Naive B cell (primary cell): ENCODE results near the gene CHDH. TPM values are rescaled to one million over a fixed set of nuclear protein-coding genes. Genes with fewer than 3 reads are reported as not detected.

ENCODE experiments used
- ATAC-seq, 2 donors: fragments of 150-1000 bp; cut with Tn5 transposase; 2 replicates each; pipeline ENCODE4 v1.10.0; 2021; ENCODE audit warnings: low read depth in 2 of 2, mild to moderate bottlenecking in 2 of 2, moderate library complexity in 2 of 2
- DNase-seq: peaks from one replicate; pipeline ENCODE4 v3.0.0; 2022
- H3K27ac Mint-ChIP-seq, 6 donors: one replicate each; pipeline ENCODE4 v1.8.0; 2020 to 2022; ENCODE audit warnings: mild to moderate bottlenecking in 6 of 6, mixed read lengths in 6 of 6, moderate library complexity in 5 of 6, inconsistent platforms in 2 of 6
- H3K27me3 Mint-ChIP-seq, 3 donors: one replicate each; pipeline ENCODE4 v1.8.0; 2021 to 2022; ENCODE audit warnings: mixed read lengths in 3 of 3, mild to moderate bottlenecking in 1 of 3
- H3K36me3 Mint-ChIP-seq, 2 donors: one replicate each; pipeline ENCODE4 v1.8.0; 2020 to 2022; ENCODE audit warnings: mixed read lengths in 2 of 2, inconsistent platforms in 1 of 2, mild to moderate bottlenecking in 1 of 2
- H3K4me1 Mint-ChIP-seq, 3 donors: one replicate each; pipeline ENCODE4 v1.8.0; 2020 to 2022; ENCODE audit warnings: mixed read lengths in 3 of 3, inconsistent platforms in 1 of 3, mild to moderate bottlenecking in 1 of 3, moderate library complexity in 1 of 3
- H3K4me3 Mint-ChIP-seq, 8 donors: one replicate each; pipeline ENCODE4 v1.8.0; 2020 to 2022; ENCODE audit warnings: mild to moderate bottlenecking in 8 of 8, mixed read lengths in 8 of 8, moderate library complexity in 8 of 8, inconsistent platforms in 2 of 8
- H3K9me3 Mint-ChIP-seq, 7 donors: one replicate each; pipeline ENCODE4 v1.8.0; 2020 to 2022; ENCODE audit warnings: mixed read lengths in 7 of 7, mild to moderate bottlenecking in 5 of 7, inconsistent platforms in 2 of 7, moderate library complexity in 1 of 7
- polyA plus RNA-seq, 6 donors: library from polyadenylated mRNA; unstranded; fragments of 300-500 nt; fragmentation: Illumina TruSeq; gene quantifications; one replicate each; pipeline ENCODE4 v1.2.3, GENCODE V29; 2021; ENCODE audit warnings: low read depth in 6 of 6

Gene CHDH
- polyA plus RNA-seq, 6 donors from 2014 or later = 0.03 to 0.07 TPM; not detected in 4

GRCh38 chr3:53817211-53817610 lies 29.0 kb downstream of the CHDH start:
- Mint-ChIP-seq H3K27me3 (peaks cover 4 to 16% (median 6%) of the 10 kb centered on the region in 3 donors), H3K27ac (no peak overlapping the region), H3K36me3 (no peaks in the 10 kb centered on the region), H3K4me3 (no peak overlapping the region), H3K4me1 (peaks cover 0 to 3% (median 0%) of the 10 kb centered on the region in 3 donors), H3K9me3 (no peaks in the 10 kb centered on the region)
- no peak for DNase-seq
- no peak for ATAC-seq

GRCh38 chr3:53816425-53816824 lies 29.8 kb downstream of the CHDH start:
- no peaks in the 10 kb centered on the region for H3K9me3 Mint-ChIP-seq
- no peak overlapping the region for H3K27ac Mint-ChIP-seq
- H3K4me1 Mint-ChIP-seq = no peaks in the 10 kb centered on the region
- no peaks in the 10 kb centered on the region for H3K36me3 Mint-ChIP-seq
- H3K4me3 Mint-ChIP-seq = no peak overlapping the region
- ATAC-seq (no peak), DNase-seq (no peak)
- H3K27me3 Mint-ChIP-seq = peaks cover 4 to 16% (median 6%) of the 10 kb centered on the region in 3 donors

GRCh38 chr3:53815651-53816050 lies 30.6 kb downstream of the CHDH start:
- H3K9me3 Mint-ChIP-seq = no peaks in the 10 kb centered on the region
- ATAC-seq = no peak
- H3K27me3 Mint-ChIP-seq = peaks cover 4 to 16% (median 6%) of the 10 kb centered on the region in 3 donors

GRCh38 chr3:53815067-53815466 lies 31.2 kb downstream of the CHDH start:
- H3K9me3 Mint-ChIP-seq = no peaks in the 10 kb centered on the region
- no peak overlapping the region for H3K4me3 Mint-ChIP-seq
- DNase-seq (no peak), ATAC-seq (no peak)
- H3K4me1 Mint-ChIP-seq = no peaks in the 10 kb centered on the region
- peaks cover 4 to 15% (median 6%) of the 10 kb centered on the region in 3 donors for H3K27me3 Mint-ChIP-seq
- peak overlapping the region in 1 of 6 donors; percentile 53 for H3K27ac Mint-ChIP-seq
- H3K36me3 Mint-ChIP-seq = no peaks in the 10 kb centered on the region

More at GRCh38 chr3:53815651-53816050, 30.6 kb downstream of the CHDH start:
- Mint-ChIP-seq H3K4me3 (no peak overlapping the region), H3K4me1 (no peaks in the 10 kb centered on the region), H3K36me3 (no peaks in the 10 kb centered on the region), H3K27ac (no peak overlapping the region)
- DNase-seq = no peak

GRCh38 chr3:53813876-53814275 lies 32.3 kb downstream of the CHDH start:
- no peak for ATAC-seq
- DNase-seq = no peak
- peak overlapping the region in 1 of 6 donors; percentile 83 for H3K27ac Mint-ChIP-seq
- H3K9me3 Mint-ChIP-seq = no peaks in the 10 kb centered on the region
- no peaks in the 10 kb centered on the region for H3K36me3 Mint-ChIP-seq
- H3K4me1 Mint-ChIP-seq = no peaks in the 10 kb centered on the region
- no peak overlapping the region for H3K4me3 Mint-ChIP-seq
- H3K27me3 Mint-ChIP-seq = peaks cover 5 to 11% (median 6%) of the 10 kb centered on the region in 3 donors

- Mint-ChIP-seq H3K36me3 (no peaks in the 10 kb centered on the region), H3K9me3 (no peaks in the 10 kb centered on the region), H3K27me3 (peaks cover 6 to 16% (median 6%) of the 10 kb centered on the region in 3 donors), H3K4me3 (no peak overlapping the region), H3K4me1 (no peaks in the 10 kb centered on the region), H3K27ac (no peak overlapping the region)
- ATAC-seq (no peak), DNase-seq (no peak)
Observed at GRCh38 chr3:53813229-53813628, 33.0 kb downstream of the CHDH start.

GRCh38 chr3:53812434-53812833 lies 33.8 kb downstream of the CHDH start:
- H3K27ac Mint-ChIP-seq = no peak overlapping the region
- H3K9me3 Mint-ChIP-seq = no peaks in the 10 kb centered on the region
- no peaks in the 10 kb centered on the region for H3K36me3 Mint-ChIP-seq
- no peak overlapping the region for H3K4me3 Mint-ChIP-seq
- H3K4me1 Mint-ChIP-seq = no peaks in the 10 kb centered on the region
- ATAC-seq (no peak), DNase-seq (no peak)
- H3K27me3 Mint-ChIP-seq = peaks cover 0 to 13% (median 6%) of the 10 kb centered on the region in 3 donors

- peak overlapping the region in 1 of 6 donors; percentile 22 for H3K27ac Mint-ChIP-seq
Observed at GRCh38 chr3:53811143-53811927, 34.9 kb downstream of the CHDH start.

GRCh38 chr3:53809764-53810400 lies 36.3 kb downstream of the CHDH start:
- no peak for ATAC-seq
- Mint-ChIP-seq H3K4me3 (no peak overlapping the region), H3K36me3 (no peaks in the 10 kb centered on the region), H3K9me3 (no peaks in the 10 kb centered on the region), H3K4me1 (peaks cover 0 to 5% (median 0%) of the 10 kb centered on the region in 3 donors), H3K27ac (peak overlapping the region in 1 of 6 donors; percentile 53), H3K27me3 (peaks cover 0 to 30% (median 11%) of the 10 kb centered on the region in 3 donors)
- DNase-seq = no peak

More at GRCh38 chr3:53811143-53811927, 34.9 kb downstream of the CHDH start:
- H3K9me3 Mint-ChIP-seq = no peaks in the 10 kb centered on the region
- H3K27me3 Mint-ChIP-seq = peaks cover 0 to 21% (median 11%) of the 10 kb centered on the region in 3 donors
- H3K4me1 Mint-ChIP-seq = peaks cover 0 to 5% (median 0%) of the 10 kb centered on the region in 3 donors
- no peak for DNase-seq
- H3K4me3 Mint-ChIP-seq = no peak overlapping the region
- no peaks in the 10 kb centered on the region for H3K36me3 Mint-ChIP-seq
- no peak for ATAC-seq

GRCh38 chr3:53809267-53809666 lies 37.0 kb downstream of the CHDH start:
- Mint-ChIP-seq H3K36me3 (no peaks in the 10 kb centered on the region), H3K4me3 (no peak overlapping the region), H3K4me1 (peaks cover 0 to 5% (median 0%) of the 10 kb centered on the region in 3 donors), H3K27me3 (peaks cover 0 to 37% (median 11%) of the 10 kb centered on the region in 3 donors), H3K9me3 (no peaks in the 10 kb centered on the region), H3K27ac (no peak overlapping the region)
- ATAC-seq (no peak), DNase-seq (no peak)

- Mint-ChIP-seq H3K36me3 (no peaks in the 10 kb centered on the region), H3K4me1 (peaks cover 0 to 5% (median 0%) of the 10 kb centered on the region in 3 donors), H3K27ac (peak overlapping the region in 1 of 6 donors; percentile 47), H3K9me3 (no peaks in the 10 kb centered on the region), H3K4me3 (no peak overlapping the region), H3K27me3 (peaks cover 0 to 39% (median 11%) of the 10 kb centered on the region in 3 donors)
- DNase-seq = no peak
- ATAC-seq = no peak
Observed at GRCh38 chr3:53808496-53808895, 37.7 kb downstream of the CHDH start.

GRCh38 chr3:53807117-53807810 lies 39.0 kb downstream of the CHDH start:
- H3K27ac Mint-ChIP-seq = no peak overlapping the region
- no peaks in the 10 kb centered on the region for H3K9me3 Mint-ChIP-seq
- peaks cover 0 to 5% (median 0%) of the 10 kb centered on the region in 3 donors for H3K4me1 Mint-ChIP-seq
- H3K36me3 Mint-ChIP-seq = no peaks in the 10 kb centered on the region
- no peak overlapping the region for H3K4me3 Mint-ChIP-seq
- H3K27me3 Mint-ChIP-seq = peaks cover 0 to 39% (median 14%) of the 10 kb centered on the region in 3 donors
- DNase-seq (no peak), ATAC-seq (no peak)
